GM12875 (cell line): ENCODE data around the gene CNGB1.

ENCODE experiments used
- H3K4me3 ChIP-seq: one replicate; pipeline ENCODE4 v1.5.1; 2011; ENCODE audit warnings: low read depth, low read length, control low read depth
- TF ChIP-seq, protein P1 (sequence below): IDR thresholded peaks from 2 replicates; pipeline ENCODE4 v1.5.1; 2011; ENCODE audit warnings: low read depth, mild to moderate bottlenecking, control low read depth, inconsistent platforms, low read length, moderate library complexity, borderline replicate concordance; ENCODE audit not compliant: insufficient read depth

Gene CNGB1

DNA sequence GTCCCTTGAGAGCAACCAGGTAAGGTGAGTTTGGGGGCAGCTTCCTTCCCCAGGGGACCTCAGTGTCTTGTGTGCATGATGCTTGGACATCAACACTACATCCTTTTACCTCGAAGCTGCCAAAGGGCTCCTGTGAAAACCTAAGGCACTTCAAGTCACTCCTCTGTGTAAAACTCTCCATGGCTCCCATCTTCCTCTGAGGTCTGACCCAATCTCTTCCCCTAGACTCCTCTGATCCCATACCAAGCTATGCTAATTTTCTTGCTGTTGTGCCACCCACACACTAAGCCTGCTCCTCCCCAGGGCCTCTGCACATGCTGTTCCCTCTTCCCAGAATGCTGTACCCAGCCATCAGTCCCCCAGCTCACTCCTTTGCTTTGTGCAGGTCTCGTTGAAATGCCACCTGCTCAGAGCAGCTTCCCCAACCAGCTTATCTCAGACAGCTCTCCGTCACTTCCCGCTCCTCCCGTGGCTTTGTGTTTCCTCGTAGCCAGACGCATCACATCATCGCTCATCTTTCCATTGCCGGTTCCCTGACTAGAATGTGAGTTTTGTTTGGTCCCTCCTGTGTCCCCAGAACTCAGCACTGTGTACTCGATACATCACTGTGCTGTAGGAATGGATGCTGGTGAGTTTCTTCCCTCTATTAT is 78.4 kb downstream of the CNGB1 start:
- H3K4me3 ChIP-seq = no peak overlapping the region
- TF ChIP-seq, protein P1, sequence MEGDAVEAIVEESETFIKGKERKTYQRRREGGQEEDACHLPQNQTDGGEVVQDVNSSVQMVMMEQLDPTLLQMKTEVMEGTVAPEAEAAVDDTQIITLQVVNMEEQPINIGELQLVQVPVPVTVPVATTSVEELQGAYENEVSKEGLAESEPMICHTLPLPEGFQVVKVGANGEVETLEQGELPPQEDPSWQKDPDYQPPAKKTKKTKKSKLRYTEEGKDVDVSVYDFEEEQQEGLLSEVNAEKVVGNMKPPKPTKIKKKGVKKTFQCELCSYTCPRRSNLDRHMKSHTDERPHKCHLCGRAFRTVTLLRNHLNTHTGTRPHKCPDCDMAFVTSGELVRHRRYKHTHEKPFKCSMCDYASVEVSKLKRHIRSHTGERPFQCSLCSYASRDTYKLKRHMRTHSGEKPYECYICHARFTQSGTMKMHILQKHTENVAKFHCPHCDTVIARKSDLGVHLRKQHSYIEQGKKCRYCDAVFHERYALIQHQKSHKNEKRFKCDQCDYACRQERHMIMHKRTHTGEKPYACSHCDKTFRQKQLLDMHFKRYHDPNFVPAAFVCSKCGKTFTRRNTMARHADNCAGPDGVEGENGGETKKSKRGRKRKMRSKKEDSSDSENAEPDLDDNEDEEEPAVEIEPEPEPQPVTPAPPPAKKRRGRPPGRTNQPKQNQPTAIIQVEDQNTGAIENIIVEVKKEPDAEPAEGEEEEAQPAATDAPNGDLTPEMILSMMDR = no peak

DNA sequence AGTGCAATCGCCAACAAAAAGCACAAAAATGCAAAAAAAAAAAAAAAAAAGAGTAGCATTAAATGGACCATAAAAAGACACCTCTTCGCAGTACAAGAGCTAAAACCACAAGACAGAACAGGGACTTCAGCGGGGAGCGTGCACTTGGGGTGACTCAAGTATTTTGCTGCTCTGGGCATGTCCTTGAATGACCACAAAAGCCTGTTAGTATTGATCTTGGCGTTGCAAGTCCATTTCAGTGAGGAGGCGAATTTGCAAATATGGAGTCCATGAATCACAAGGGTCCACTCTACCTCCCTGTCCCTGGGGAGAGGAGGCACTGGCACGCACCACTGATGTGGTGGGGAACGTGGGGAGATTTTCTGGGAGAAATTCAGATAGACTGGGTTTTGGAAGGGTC is 78.9 kb downstream of the CNGB1 start:
- no peak overlapping the region for H3K4me3 ChIP-seq
- TF ChIP-seq, protein P1 = no peak

DNA sequence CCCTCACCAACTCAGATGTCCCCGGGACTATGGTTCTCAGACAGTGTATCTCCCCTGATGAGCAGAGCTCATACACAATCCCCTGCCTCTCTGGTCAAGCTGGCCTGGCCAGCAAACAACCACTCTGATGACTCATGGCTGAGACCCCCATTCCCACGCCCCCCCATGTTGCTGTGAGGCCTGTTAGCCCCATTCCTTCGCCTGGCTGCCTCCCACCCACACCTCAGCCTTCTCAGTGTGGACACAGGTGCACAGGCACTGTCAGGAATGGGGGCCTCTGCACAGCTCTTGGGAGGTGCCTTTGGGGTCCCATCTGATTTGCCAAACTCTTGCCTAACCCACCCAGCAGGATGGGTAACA is 80.2 kb downstream of the CNGB1 start:
- TF ChIP-seq, protein P1 = no peak
- no peak overlapping the region for H3K4me3 ChIP-seq

DNA sequence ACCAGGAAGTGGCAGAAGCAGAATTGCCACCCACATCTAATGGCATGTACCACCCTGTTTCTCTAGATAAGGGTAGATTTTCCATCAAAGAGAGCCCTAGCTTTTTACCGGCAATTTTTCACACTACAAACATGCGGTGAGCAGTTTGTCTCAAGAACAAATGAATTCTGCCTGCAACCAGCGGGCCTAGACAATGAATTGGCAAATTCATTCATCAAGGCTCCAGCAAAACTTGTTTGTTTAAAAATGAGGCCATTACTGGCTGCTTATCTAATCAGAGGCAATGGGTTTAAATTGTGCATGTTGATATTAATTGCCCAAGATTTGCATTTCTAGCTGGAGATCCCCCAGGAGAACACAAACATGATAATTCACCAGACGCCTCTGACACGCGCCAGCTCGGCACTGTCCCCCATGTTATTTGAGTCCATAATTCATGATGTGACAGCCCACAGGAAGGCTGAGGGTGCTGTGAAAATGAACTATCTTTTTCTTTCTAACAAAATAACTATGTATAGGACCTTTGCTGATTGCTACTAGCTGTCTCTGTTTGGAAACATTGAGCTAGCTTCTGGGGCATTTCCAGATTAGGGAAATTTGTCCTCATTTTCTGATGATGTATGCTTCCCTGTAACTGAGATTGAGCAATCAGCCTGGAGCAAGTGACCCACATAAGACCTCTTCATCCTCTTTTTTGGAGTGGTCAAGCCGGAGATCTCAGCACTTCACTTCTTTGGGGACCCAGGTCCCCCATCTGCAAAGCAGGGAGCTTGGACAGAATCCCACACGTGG is 80.8 kb downstream of the CNGB1 start:
- TF ChIP-seq, protein P1 = no peak
- H3K4me3 ChIP-seq = no peak overlapping the region

DNA sequence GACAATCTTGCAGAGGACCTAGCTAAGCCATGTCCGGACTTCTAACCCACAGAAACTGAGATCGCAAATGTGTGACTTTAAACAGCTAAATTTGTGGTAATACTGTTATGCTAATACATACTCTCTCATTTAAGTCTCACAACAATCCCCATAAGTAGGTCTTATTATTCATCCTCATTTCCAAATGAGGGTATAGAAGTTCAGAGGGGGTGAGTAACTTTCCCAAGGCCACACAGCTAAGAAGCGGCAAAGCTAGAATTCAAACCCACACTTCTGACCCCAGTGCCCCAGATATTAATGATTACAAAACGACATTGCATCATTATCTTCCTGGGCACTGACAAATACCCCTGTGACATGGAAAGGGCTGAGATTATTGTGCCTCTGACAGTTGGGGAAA is 81.4 kb downstream of the CNGB1 start:
- TF ChIP-seq, protein P1 = no peak
- H3K4me3 ChIP-seq = no peak overlapping the region

DNA sequence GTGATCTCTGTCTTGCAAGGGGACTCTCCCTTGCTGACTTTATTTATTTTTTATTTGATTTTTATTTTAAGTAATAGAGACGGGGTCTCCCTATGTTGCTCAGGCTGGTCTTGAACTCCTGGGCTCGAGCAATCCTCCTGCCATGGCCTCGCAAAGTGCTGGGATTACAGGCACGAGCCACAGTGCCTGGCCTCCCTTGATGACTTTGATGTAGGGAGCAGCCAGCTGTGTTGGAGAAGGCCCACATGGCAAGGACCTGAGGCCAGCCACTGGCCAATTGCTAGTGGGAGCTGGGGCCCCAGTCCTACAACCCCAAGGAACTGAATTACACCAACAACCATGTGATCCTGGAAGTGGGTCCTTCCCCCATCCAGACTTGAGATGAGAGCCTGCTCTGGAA is 81.8 kb downstream of the CNGB1 start:
- no peak overlapping the region for H3K4me3 ChIP-seq
- TF ChIP-seq, protein P1 = no peak

DNA sequence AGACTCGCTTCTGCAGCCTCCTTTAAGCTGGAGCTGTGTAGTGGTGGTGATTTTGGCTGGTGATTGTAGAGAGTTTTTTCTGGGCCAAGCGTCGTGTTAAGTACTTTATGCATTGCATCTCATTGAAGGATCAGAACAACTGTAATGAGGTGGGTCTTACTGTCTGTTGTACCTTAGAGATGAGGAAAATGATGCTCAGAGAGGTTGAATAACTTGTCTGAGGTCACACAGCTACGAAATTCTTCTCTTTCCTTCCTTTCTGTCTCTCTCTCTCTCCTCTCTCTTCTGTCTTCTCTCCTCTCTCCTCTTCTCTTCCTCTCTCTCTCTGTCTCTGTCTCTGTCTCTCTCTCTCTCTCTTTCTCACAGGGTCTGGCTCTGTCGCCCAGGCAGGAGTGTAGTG is 82.8 kb downstream of the CNGB1 start:
- TF ChIP-seq, protein P1 = no peak
- H3K4me3 ChIP-seq = no peak overlapping the region
